Vagina (tissue), 2 donors: ENCODE data around the gene FRS2.

ENCODE experiments used
- POLR2AphosphoS5 ChIP-seq, 2 donors: sonication (generic); formaldehyde crosslinking; IDR thresholded peaks; one replicate each; pipeline ENCODE4 v1.9.0; 2017; ENCODE audit warnings: antibody characterized with exemption in 2 of 2, mild to moderate bottlenecking in 2 of 2, low read depth in 1 of 2; ENCODE audit not compliant: insufficient read depth in 1 of 2
- TF ChIP-seq, protein P1 (sequence below), 3 experiments: fragments of 450-650 bp in 2 of 3; fragments of 200-600 bp in 1 of 3; sonication (generic) in 1 of 3; IDR thresholded peaks; one replicate each; pipeline ENCODE4 v1.5.1; 2017 to 2019; ENCODE audit warnings: antibody characterized with exemption in 3 of 3, mild to moderate bottlenecking in 2 of 3, moderate library complexity in 2 of 3

DNA sequence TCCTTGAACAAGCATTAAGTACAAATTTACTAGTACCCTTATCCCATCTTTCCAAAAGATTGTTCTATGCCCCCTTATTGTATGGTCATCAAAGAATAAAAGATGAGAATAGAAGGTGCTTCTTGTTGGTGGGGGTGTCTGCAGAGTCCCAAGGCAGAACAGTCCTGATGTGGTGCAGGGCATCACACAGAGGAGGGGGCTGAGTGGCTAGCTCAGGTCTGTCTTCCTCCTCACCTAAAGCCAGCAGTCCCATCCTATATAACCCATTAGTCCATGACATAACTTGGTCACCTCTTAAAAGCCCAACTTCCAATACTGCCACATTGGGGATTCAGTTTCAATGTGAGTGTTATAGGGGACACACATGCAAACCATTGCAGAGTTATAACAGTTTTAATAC lies 130.6 kb downstream of the FRS2 start:
- no peak for TF ChIP-seq POLR2AphosphoS5 (IDR thresholded peaks at IDR 0.05; ENCODE audit: insufficient read depth in 1 of 2, low read depth in 1 of 2)
- TF ChIP-seq, protein P1, sequence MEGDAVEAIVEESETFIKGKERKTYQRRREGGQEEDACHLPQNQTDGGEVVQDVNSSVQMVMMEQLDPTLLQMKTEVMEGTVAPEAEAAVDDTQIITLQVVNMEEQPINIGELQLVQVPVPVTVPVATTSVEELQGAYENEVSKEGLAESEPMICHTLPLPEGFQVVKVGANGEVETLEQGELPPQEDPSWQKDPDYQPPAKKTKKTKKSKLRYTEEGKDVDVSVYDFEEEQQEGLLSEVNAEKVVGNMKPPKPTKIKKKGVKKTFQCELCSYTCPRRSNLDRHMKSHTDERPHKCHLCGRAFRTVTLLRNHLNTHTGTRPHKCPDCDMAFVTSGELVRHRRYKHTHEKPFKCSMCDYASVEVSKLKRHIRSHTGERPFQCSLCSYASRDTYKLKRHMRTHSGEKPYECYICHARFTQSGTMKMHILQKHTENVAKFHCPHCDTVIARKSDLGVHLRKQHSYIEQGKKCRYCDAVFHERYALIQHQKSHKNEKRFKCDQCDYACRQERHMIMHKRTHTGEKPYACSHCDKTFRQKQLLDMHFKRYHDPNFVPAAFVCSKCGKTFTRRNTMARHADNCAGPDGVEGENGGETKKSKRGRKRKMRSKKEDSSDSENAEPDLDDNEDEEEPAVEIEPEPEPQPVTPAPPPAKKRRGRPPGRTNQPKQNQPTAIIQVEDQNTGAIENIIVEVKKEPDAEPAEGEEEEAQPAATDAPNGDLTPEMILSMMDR (IDR thresholded peaks at IDR 0.05): no peak
